Hippocampal formation (tissue), 2 donors: ENCODE data around the gene OR5AC2.

Source experiments
- DNase-seq, 2 donors: peaks; one replicate each; lab custom pipeline; 2025; lab: John Stamatoyannopoulos, UW

OR5AC2 gene

DNA sequence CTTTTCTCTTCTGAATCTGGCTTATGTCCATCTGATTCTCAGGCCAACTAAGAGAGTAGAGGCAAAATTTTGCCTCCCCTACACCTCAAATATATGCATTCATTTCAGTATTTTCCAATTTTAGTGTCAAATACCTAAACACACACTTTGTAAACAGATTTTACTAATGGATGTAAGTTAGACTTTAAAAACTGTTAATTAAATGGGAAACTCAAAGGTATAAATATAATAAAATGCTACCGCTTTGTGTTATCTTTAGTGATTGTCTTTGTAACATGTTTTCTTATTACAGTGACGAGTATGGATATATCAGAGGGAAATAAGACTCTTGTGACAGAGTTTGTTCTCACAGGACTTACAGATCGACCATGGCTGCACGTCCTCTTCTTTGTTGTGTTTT is at the start of gene OR5AC2:
Gene OR5AC2, plus strand, starts transcription at position 301 of the 400 bp plus-strand sequence. Its CDS starts 0 bp downstream, at position 301.
- DNase-seq: no peak

DNA sequence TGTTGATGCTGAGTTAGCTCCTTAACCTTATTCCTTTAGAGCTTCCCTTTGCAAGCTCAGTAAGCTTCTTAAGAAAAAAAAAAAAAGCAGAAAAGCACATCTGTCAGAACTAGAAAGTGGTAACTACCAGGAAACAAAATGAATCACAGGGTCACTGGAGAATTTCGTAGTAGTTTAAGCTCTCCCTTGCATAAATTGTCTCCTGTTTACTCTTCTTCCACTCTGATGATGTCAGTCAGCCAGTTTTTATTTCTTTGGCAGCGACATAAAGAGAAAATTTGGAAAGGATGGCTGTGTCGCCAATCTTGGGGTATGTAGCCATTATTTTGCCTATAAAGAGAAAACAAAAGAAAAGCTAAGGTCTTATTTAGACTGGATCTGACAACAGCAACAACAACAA is 48.7 kb upstream of the OR5AC2 start:
- no peak for DNase-seq

- no peak for DNase-seq
Measured at GRCh38 chr3:98038876-98039275, 48.1 kb upstream of the OR5AC2 start.

- peak; percentile 68 to 93 for DNase-seq
Measured at GRCh38 chr3:98039322-98040024, 47.5 kb upstream of the OR5AC2 start.

- no peak for DNase-seq
Measured at GRCh38 chr3:98041350-98041749, 45.6 kb upstream of the OR5AC2 start.

GRCh38 chr3:98048586-98048985 is 38.4 kb upstream of the OR5AC2 start:
- no peak for DNase-seq

DNA sequence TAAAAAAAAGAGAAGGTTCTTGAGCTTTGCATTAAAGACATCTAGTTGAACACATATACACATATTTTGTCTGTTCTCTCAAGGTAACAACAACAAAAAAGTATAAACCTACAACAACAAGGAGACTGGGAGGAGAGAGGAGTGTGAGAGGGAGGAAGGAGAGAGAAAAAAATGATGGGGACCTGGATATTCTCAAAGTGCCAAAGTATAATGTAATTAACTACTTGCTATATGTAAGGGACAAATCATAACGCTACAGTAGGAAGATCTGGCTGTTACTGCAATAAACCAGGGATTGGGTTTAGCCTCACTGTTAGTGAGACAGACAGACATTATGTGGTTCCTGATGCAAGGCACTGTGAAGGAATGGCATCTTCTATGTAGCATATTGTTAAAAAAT is 37.7 kb upstream of the OR5AC2 start:
- DNase-seq: no peak

DNA sequence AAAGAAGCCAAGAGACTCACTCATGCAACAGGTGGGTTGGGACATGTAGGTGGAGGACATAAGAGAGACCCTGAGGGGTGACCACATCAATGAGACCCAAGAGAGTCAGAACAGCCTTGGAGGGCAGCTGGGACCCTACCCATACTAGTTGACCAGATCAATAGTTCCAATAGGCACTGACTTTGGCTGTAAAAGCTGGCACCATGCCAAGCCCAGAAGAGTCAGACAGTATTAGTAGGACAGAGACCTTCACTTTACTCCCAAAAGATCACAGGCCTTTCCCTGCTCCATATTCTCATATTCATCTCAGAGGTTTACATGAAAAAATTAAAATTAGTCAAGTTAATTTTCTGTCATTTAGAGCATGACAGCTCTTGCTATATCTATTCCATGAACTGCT is 30.9 kb upstream of the OR5AC2 start:
- DNase-seq: no peak

GRCh38 chr3:98057631-98058030 is 29.3 kb upstream of the OR5AC2 start:
- no peak for DNase-seq

- DNase-seq: no peak
Measured at GRCh38 chr3:98058244-98058960, 28.6 kb upstream of the OR5AC2 start.

- no peak for DNase-seq
Measured at GRCh38 chr3:98068824-98069223, 18.1 kb upstream of the OR5AC2 start.

GRCh38 chr3:98070840-98071239 is 16.1 kb upstream of the OR5AC2 start:
- DNase-seq: no peak

DNA sequence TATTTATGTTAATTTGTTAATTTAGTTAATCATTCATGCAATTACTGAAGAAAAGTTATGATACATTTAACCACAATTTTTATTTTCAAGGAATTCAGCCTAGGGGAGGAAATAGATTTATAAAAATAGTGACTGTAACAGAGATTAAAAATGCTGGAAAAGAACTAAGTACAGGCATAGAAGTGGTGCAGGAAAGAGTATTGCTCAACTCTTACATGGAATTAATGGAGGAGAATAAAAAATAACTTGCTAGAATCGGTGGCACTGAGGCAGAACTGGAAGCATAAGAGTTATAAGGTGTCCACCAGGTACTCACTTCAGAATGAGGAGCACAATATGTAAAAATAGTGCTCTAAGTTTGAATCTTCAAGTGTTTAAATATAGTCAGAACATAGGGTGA is 13.5 kb upstream of the OR5AC2 start:
- DNase-seq: no peak

GRCh38 chr3:98095882-98096281 is 8.9 kb downstream of the OR5AC2 start:
- no peak for DNase-seq

- no peak for DNase-seq
Measured at GRCh38 chr3:98099848-98100247, 12.9 kb downstream of the OR5AC2 start.

DNA sequence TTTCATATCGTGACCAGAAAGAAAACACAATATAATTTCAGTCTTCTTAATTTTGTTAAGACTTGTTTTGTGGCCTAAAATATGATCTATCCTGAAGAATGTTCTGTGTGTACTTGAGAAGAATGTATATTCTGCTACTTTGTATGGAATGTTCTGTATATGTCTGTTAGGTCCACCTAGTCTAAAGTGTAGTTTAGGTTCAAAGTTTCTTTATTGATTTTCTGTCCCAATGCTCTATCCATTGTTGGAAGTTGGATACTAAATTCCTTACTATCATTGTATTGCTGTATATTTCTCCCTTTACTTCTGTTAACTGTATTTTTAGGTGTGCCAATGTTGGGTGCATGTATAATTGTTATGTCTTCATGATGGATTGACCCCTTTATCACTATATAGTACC is 21.2 kb downstream of the OR5AC2 start:
- no peak for DNase-seq

DNA sequence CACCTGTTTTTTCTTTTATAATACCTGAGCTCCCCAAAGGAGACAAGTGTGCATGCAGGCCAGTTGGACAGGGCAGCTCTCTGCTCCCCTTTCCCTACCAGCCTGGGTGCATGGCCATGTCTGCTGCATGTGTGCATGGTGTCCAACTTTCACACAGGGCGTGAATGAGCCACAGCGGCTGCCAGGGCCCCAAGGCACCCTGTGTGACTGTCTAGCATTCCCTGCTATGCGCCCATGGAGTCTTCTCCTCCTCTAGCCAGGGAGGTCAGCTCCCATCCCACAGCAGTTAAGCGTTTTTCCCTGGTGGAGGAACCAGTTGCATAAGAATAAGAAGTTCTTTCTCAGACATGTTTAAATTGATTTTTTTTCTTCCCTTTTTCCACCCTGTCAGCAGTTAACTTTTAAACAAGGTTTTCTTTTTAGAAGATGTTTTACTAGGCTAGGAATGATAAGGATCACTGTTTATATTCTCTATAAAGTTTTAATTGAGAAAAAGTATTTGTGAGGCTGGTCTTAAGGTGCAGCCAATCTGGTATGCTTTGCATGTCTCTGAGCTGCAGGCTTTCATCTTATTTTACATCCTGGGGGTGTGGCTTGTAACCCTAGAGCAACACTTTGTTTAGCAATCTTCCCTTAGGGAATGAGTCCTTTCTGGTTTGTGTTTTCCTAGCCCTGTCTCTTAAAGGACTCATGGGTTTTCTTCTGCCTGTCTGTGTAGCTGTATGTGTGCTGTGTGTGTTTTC is 23.0 kb downstream of the OR5AC2 start:
- no peak for DNase-seq

GRCh38 chr3:98110550-98110908 is 23.6 kb downstream of the OR5AC2 start:
- DNase-seq: no peak

DNA sequence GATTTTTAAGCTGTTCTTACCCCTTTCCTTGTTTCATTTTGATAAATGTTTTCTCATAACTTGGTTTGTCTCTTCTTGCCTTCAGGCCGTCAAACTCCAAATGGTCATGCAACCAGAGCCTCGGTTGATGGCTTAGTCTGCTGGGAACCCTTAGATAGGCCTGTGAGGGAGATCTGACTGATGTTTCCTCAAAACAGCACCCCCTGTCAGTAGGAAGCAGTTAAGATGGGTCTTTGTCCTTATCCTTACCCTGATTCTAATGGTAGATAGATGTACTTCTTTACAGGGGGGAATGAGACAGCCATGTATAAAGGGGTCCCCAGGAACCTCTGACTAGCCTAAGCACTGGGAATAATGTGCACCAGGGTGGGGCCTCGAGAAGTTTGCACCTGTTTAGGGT is 27.3 kb downstream of the OR5AC2 start:
- DNase-seq: no peak

GRCh38 chr3:98115717-98116116 is 28.7 kb downstream of the OR5AC2 start:
- DNase-seq: no peak

GRCh38 chr3:98130421-98130820 is 43.4 kb downstream of the OR5AC2 start, which contains the start of gene OR5H1:
Gene OR5H1 (plus strand): TSS chr3:98130721. CDS start chr3:98132698, 1,977 bp downstream.
- DNase-seq: no peak

GRCh38 chr3:98136631-98137030 is 49.7 kb downstream of the OR5AC2 start:
- no peak for DNase-seq
